Purkinje cell (primary cell): ENCODE measurements around the gene DEDD2. TPM values are rescaled to one million over a fixed set of nuclear protein-coding genes. Genes with fewer than 3 reads are reported as not detected.

ENCODE experiments used
- polyA plus RNA-seq: library from polyadenylated mRNA; unstranded; fragments of >200 nt; fragmentation: Nextera tagmentation; gene quantifications from 2 replicates; pipeline ENCODE4 v1.2.1, GENCODE V29; 2014

Gene DEDD2
- polyA plus RNA-seq = 7.2 and 13.2 TPM in 2 replicates

DNA sequence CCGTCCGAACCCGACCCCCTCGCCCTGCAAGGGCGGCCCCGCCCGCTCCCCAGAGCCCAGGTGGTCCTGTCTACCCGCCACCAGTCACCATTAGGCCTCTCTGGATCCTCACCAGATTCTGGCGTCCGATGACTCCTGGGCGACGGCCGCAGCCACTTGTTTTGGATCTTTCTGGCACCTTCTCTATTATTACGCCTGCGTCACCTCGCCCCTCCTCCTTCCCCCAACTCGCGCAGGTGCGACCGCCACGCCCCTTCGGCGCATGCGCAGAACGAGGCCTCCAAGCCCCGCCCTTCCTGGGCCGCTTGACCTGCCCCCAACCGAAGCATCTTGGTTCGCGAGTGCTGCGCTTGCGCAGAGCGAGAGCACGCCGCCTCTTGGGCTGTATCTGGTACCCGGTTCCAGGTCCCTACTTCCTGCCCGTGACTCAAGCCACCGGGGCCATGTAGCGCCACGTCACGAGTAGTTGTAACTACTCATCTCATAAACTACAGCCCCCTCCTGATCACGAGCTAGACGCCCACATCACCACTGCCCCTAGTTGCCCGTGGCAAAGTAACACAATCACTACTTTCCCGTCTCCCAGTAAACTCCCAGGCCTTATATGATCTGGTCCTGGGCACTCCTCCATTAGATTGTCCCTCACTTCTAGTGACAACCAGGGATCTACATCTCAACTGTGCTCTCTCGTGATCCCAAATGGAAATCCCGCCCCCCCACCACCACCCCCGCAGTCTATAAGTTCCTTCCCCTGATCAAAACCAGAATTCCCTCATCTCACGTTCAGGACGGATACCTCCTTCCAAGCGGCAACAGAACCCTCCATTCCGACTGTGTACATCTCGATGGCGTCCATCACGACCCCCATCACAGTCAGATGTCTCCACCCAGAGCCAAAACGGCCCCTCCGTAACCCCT lies at the start of gene DEDD2:
DEDD2 (minus strand) TSS at position 158 of the 918 bp plus-strand sequence. CDS start 670 bp downstream, outside the sequence.

DNA sequence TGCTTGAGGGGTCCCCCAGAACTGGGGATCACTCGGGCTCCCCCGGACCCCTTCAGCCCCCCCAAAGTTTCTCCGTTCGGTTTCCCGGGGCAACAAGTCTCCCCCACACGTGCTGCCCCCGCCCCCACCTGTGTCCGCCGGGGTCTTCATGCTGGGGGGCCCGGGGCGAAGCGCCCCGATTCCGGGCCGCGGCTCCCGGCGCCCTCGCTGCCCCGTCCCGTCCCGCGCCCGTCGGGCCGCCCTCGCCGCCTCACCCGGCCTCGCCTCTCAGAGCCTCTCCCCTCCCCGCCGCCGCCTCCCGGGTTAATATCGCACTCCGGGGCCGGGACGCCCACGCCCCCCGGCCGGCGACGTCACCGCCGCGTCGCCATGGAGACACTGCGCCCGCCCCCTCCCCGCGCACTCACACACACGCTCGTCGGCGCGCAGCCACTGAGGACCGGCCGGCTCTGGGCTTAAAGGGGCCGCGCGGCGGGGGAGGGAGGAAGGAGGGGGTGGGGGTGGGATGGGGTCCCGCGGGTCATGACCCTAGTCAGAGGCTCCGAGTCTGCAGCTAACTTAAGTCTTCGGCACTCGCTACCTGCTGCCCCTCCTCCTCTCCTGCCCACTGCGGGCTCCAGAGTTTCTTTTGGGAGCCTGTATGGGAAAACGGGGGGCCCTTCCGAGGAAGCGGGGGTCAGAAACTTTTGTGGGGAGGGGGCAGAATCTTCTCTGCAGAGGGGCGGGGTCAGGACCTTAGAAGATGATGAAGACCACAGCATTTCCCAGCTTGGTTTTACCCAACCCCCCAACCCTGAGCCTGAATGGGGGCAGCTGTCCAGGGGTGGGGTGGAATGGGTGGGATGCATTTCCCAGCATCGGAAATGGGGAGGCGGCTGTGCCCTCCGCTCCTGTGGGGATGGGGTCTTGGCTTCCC lies 37.6 kb upstream of the DEDD2 start, which contains the start of gene ERF:
ERF (minus strand) TSS at position 279 of the 916 bp plus-strand sequence; CDS start at position 150, 129 bp downstream.

GRCh38 chr19:42242512-42243409 lies 25.3 kb upstream of the DEDD2 start, which contains the start of gene GSK3A:
Gene GSK3A, minus strand, starts transcription at chr19:42242602. Its CDS starts 137 bp downstream, at chr19:42242465.

DNA sequence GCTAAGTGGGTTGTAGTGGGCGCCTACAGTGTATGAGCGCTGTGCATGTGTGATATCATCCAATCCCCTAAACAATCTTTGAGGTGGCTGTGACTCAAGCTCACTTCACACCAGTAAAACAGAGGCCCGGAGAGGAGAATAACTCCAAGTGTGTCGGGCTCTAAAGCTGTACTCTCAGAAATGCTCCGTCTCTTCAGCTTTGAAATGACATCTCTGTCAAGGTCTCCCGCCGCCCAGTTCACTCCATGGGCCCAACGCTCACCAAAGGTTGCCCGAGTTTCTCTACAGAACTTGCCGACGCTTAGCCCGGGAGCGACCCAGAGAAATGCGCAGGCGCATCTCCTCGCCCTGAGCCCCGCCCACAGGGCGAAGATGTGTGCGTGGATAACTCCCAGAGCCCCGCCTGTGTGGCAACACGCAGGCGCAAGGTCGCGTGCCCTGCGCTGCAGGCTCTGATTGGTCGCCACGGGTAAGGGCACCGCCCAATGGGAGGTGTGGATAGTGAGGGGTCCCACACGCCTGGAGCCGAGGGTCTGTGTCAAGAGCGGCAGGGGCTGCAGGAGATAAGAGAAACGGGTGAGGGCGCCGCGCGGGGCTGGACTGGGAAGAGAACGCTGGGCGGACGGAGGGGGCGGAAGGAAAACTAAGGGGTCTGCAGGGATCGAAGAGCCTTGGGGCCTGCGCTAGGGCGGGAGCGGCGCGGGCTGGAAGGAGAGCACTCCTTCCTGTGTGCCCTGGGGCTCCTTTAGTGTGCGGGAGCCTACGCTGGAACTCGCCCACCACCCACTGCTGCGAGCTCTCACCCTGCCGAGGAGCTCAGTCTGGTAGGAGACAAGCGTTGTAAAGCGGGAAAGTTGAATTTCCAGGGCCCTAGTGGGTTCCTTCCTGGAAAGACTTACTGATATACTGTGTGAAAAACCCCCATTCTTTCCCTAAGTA lies 2.6 kb upstream of the DEDD2 start, which contains the start of gene ZNF526:
ZNF526 (plus strand) TSS at position 501 of the 939 bp plus-strand sequence. CDS start 4,092 bp downstream, outside the sequence.

Other genes starting within 250 kb of the DEDD2 start
- 128 and 179 TPM in 2 replicates for gene ATP1A3, start 223.4 kb downstream of the DEDD2 start, polyA plus RNA-seq
- gene GRIK5, start 147.5 kb downstream of the DEDD2 start, polyA plus RNA-seq = 0.29 and 0.40 TPM in 2 replicates
- 1.5 and 1.8 TPM in 2 replicates for gene ZNF574, start 141.5 kb downstream of the DEDD2 start, polyA plus RNA-seq
- gene POU2F2, start 85.2 kb downstream of the DEDD2 start, polyA plus RNA-seq = 0.56 TPM in 1 of 2 replicates, not detected in the other
- 0.23 and 0.84 TPM in 2 replicates for gene ZNF526, start 2.6 kb upstream of the DEDD2 start, polyA plus RNA-seq
- 5.4 and 7.3 TPM in 2 replicates for gene GSK3A, start 24.9 kb upstream of the DEDD2 start, polyA plus RNA-seq
- not detected in 2 replicates for gene ERF, start 37.5 kb upstream of the DEDD2 start, polyA plus RNA-seq
- gene CIC, start 51.6 kb upstream of the DEDD2 start, polyA plus RNA-seq = 0.52 and 0.62 TPM in 2 replicates
- gene PRR19, start 84.5 kb upstream of the DEDD2 start, polyA plus RNA-seq = not detected in 2 replicates
- gene PAFAH1B3, start 84.9 kb upstream of the DEDD2 start, polyA plus RNA-seq = 18.3 and 25.0 TPM in 2 replicates
- 7.7 and 7.8 TPM in 2 replicates for gene TMEM145, start 95.6 kb upstream of the DEDD2 start, polyA plus RNA-seq
- gene MEGF8, start 108.0 kb upstream of the DEDD2 start, polyA plus RNA-seq = 1.2 and 2.8 TPM in 2 replicates
- gene CNFN, start 172.6 kb upstream of the DEDD2 start, polyA plus RNA-seq = 10.5 and 29.7 TPM in 2 replicates
- not detected in 2 replicates for gene LIPE, start 209.7 kb upstream of the DEDD2 start, polyA plus RNA-seq
- not detected in 2 replicates for gene CXCL17, start 225.3 kb upstream of the DEDD2 start, polyA plus RNA-seq